H1 (cell line): ENCODE results near the gene ZBTB7A. TPM values are rescaled to one million over a fixed set of nuclear protein-coding genes. Genes with fewer than 3 reads are reported as not detected.

Experiments
- CTCF ChIA-PET: fragments of 300-600 bp; sonication (Branson Sonifier 250); formaldehyde crosslinking; loops from one replicate; lab custom pipeline; 2021; ENCODE audit not compliant: partially characterized antibody; lab: Charles Lee
- POLR2A ChIA-PET: fragments of 300-600 bp; sonication (Branson Sonifier 250); formaldehyde crosslinking; loops from one replicate; lab custom pipeline; 2021; ENCODE audit warnings: inconsistent platforms; ENCODE audit not compliant: partially characterized antibody; lab: Charles Lee
- DNase-seq, 2 experiments: peaks; one replicate each; pipeline versions ENCODE4 v3.0.0 to v3.0.0-alpha.2; 2010 to 2022; ENCODE audit warnings: low spot score in 2 of 2, low read depth in 1 of 2, mixed read lengths in 1 of 2
- FAIRE-seq: peaks from 2 replicates; lab custom pipeline; 2011; peaks lifted over from hg19 to GRCh38; lab: Jason Lieb, UNC
- H2AFZ ChIP-seq: 2 replicates; pipeline ENCODE4 v1.8.1; 2012; ENCODE audit warnings: low read length, inconsistent platforms
- H2AK5ac ChIP-seq: 2 replicates; pipeline ENCODE4 v1.6.1; 2013; ENCODE audit warnings: low read depth, low read length
- H2BK120ac ChIP-seq: replicated peaks from 2 replicates; pipeline ENCODE3; 2013; ENCODE audit warnings: low read depth, low read length, inconsistent platforms
- H2BK12ac ChIP-seq: 2 replicates; pipeline ENCODE4 v1.6.1; 2013; ENCODE audit warnings: low read depth, low read length
- H2BK15ac ChIP-seq: 2 replicates; pipeline ENCODE4 v1.6.1; 2013; ENCODE audit warnings: low read length
- H2BK20ac ChIP-seq: 2 replicates; pipeline ENCODE4 v1.6.1; 2013; ENCODE audit warnings: low read length
- H2BK5ac ChIP-seq: 2 replicates; pipeline ENCODE4 v1.6.1; 2013; ENCODE audit warnings: low read depth, low read length
- H3K14ac ChIP-seq: 2 replicates; pipeline ENCODE4 v1.6.1; 2013; ENCODE audit warnings: inconsistent platforms; ENCODE audit not compliant: insufficient read length
- H3K18ac ChIP-seq: 2 replicates; pipeline ENCODE4 v1.6.1; 2013; ENCODE audit warnings: low read length; ENCODE audit errors: extremely low read depth
- H3K23ac ChIP-seq: 2 replicates; pipeline ENCODE4 v1.6.1; 2013; ENCODE audit warnings: inconsistent platforms; ENCODE audit not compliant: insufficient read length
- H3K23me2 ChIP-seq: 2 replicates; pipeline ENCODE4 v1.6.1; 2013; ENCODE audit warnings: low read depth, low read length
- H3K27ac ChIP-seq: 2 replicates; pipeline ENCODE4 v1.6.1; 2011; ENCODE audit warnings: low read depth, low read length, inconsistent platforms
- H3K27me3 ChIP-seq, 4 experiments: replicated peaks in 1 of 4; 1 replicate in 1 of 4; 2 replicates in 3 of 4; pipeline versions ENCODE4 v1.6.1 to v1.8.1; 2011 to 2013; ENCODE audit warnings: low read length in 3 of 4, mild to moderate bottlenecking in 3 of 4, inconsistent platforms in 2 of 4, mixed read lengths in 2 of 4, moderate library complexity in 1 of 4; ENCODE audit not compliant: control insufficient read depth in 3 of 4, insufficient read depth in 3 of 4; ENCODE audit errors: extremely low read depth in 1 of 4
- H3K36me3 ChIP-seq, 4 experiments: 2 replicates each; pipeline versions ENCODE4 v1.6.1 to v1.8.1; 2011 to 2013; ENCODE audit warnings: mild to moderate bottlenecking in 4 of 4, low read length in 3 of 4, moderate library complexity in 2 of 4, control low read depth in 1 of 4, inconsistent platforms in 1 of 4; ENCODE audit not compliant: insufficient read depth in 4 of 4, control insufficient read depth in 2 of 4
- H3K4ac ChIP-seq: replicated peaks from 2 replicates; pipeline ENCODE3; 2013; ENCODE audit warnings: low read length, low read depth, mixed read lengths, inconsistent platforms; ENCODE audit not compliant: insufficient read length
- H3K4me1 ChIP-seq, 4 experiments: replicated peaks in 1 of 4; 1 replicate in 1 of 4; 2 replicates in 3 of 4; pipeline versions ENCODE4 v1.6.1 to v1.8.1; 2011 to 2013; ENCODE audit warnings: low read length in 3 of 4, inconsistent platforms in 2 of 4, mixed read lengths in 1 of 4; ENCODE audit not compliant: insufficient read depth in 4 of 4, control insufficient read depth in 3 of 4
- H3K4me2 ChIP-seq, 2 experiments: 2 replicates each; pipeline versions ENCODE4 v1.6.1 to v1.8.1; 2011 to 2013; ENCODE audit warnings: low read depth in 2 of 2, low read length in 2 of 2, control low read depth in 1 of 2, inconsistent platforms in 1 of 2, mild to moderate bottlenecking in 1 of 2; ENCODE audit not compliant: insufficient read depth in 1 of 2
- H3K4me3 ChIP-seq, 4 experiments: fragments of 200-600, 300-600 bp in 1 of 4; sonication (generic), shearing (Covaris generic), sonication (Bioruptor Twin) in 1 of 4; 2 replicates each; pipeline versions ENCODE4 v1.5.1 to v1.8.1; 2011 to 2016; ENCODE audit warnings: low read length in 4 of 4, low read depth in 3 of 4, control low read depth in 2 of 4, inconsistent platforms in 2 of 4, mild to moderate bottlenecking in 2 of 4, mixed read lengths in 1 of 4, moderate library complexity in 1 of 4; ENCODE audit not compliant: insufficient read depth in 2 of 4; ENCODE audit errors: extremely low read depth in 1 of 4
- H3K56ac ChIP-seq: replicated peaks from 2 replicates; pipeline ENCODE3; 2013; ENCODE audit warnings: low read depth, mild to moderate bottlenecking, mixed read lengths, low read length, inconsistent platforms; ENCODE audit not compliant: insufficient read length
- H3K79me1 ChIP-seq: 2 replicates; pipeline ENCODE4 v1.6.1; 2013; ENCODE audit warnings: low read depth, low read length, control low read depth
- H3K79me2 ChIP-seq, 2 experiments: 2 replicates each; pipeline versions ENCODE4 v1.6.1 to v1.8.1; 2012 to 2013; ENCODE audit warnings: low read length in 2 of 2, mild to moderate bottlenecking in 2 of 2, inconsistent platforms in 1 of 2; ENCODE audit not compliant: insufficient read depth in 2 of 2, control insufficient read depth in 1 of 2
- H3K9ac ChIP-seq, 4 experiments: replicated peaks in 1 of 4; 1 replicate in 1 of 4; 2 replicates in 3 of 4; pipeline versions ENCODE4 v1.6.1 to v1.8.1; 2011 to 2013; ENCODE audit warnings: low read depth in 3 of 4, low read length in 3 of 4, control low read depth in 2 of 4, mild to moderate bottlenecking in 2 of 4, moderate library complexity in 2 of 4, inconsistent platforms in 1 of 4; ENCODE audit errors: extremely low read depth in 1 of 4
- H3K9me3 ChIP-seq, 2 experiments: 2 replicates each; pipeline versions ENCODE4 v1.6.1 to v1.8.1; 2012 to 2013; ENCODE audit warnings: mild to moderate bottlenecking in 2 of 2, moderate library complexity in 2 of 2, control low read depth in 1 of 2, inconsistent platforms in 1 of 2, low read depth in 1 of 2, low read length in 1 of 2, mixed read lengths in 1 of 2; ENCODE audit not compliant: insufficient read depth in 2 of 2
- H4K20me1 ChIP-seq, 2 experiments: replicated peaks in 1 of 2; 2 replicates each; pipeline versions ENCODE3 to v1.8.1; 2011 to 2013; ENCODE audit warnings: inconsistent platforms in 2 of 2, low read length in 2 of 2, mild to moderate bottlenecking in 1 of 2; ENCODE audit not compliant: insufficient read depth in 2 of 2, control insufficient read depth in 1 of 2
- H4K5ac ChIP-seq: 2 replicates; pipeline ENCODE4 v1.6.1; 2013; ENCODE audit warnings: low read length, low read depth, mixed read lengths, inconsistent platforms; ENCODE audit not compliant: insufficient read length
- H4K8ac ChIP-seq: 2 replicates; pipeline ENCODE4 v1.8.0; 2013; ENCODE audit warnings: mild to moderate bottlenecking, moderate library complexity, low read length, inconsistent platforms; ENCODE audit not compliant: insufficient read depth; ENCODE audit errors: extremely low read depth
- H4K91ac ChIP-seq: replicated peaks from 2 replicates; pipeline ENCODE3; 2013; ENCODE audit warnings: low read length, mixed read lengths, inconsistent platforms; ENCODE audit not compliant: insufficient read length
- SIN3A ChIP-seq, 2 experiments: IDR thresholded peaks in 1 of 2; conservative IDR thresholded peaks in 1 of 2; 2 replicates each; pipeline ENCODE4 v1.6.1; 2011 to 2012; ENCODE audit warnings: low read length in 2 of 2, improper control_type of control experiment in 1 of 2, low read depth in 1 of 2, mild to moderate bottlenecking in 1 of 2
- ZNF274 ChIP-seq: IDR thresholded peaks from 2 replicates; pipeline ENCODE4 v1.7.0; 2012; ENCODE audit warnings: low read length, borderline replicate concordance; ENCODE audit errors: extremely low read depth
- WGBS, 2 experiments: shearing (Covaris generic) in 1 of 2; methylation state at CpG; one replicate each; pipeline versions ENCODE4 v1.1.6 to v1.1.7; 2013 to 2015; ENCODE audit warnings: low lambda C conversion rate in 2 of 2, mixed read lengths in 2 of 2, inconsistent platforms in 1 of 2, low coverage in 1 of 2, missing lambda C conversion rate in 1 of 2; ENCODE audit not compliant: insufficient replicate concordance in 2 of 2, insufficient coverage in 1 of 2, insufficient read length in 1 of 2; ENCODE audit errors: extremely low coverage in 1 of 2, missing lambda C conversion rate in 1 of 2; 5-methylcytosine and 5-hydroxymethylcytosine counted together
- polyA plus RNA-seq, 7 experiments: library from polyadenylated mRNA; depleted of rRNA in 3 of 7; stranded (reverse) in 5 of 7; unstranded in 2 of 7; fragments of >200 nt in 5 of 7; fragments of 200-250 nt in 2 of 7; gene quantifications; 1 replicate in 5 of 7; 2 replicates in 1 of 7; 4 replicates in 1 of 7; pipeline versions ENCODE4 v1.2.1 to v1.2.3, GENCODE V29; 2011 to 2013; ENCODE audit warnings: missing spikeins in 2 of 7, mixed read lengths in 2 of 7
- total RNA-seq: library from RNA; stranded (reverse); fragmentation: NEBNext Ultra II Directional; extraction: Animal tissue kit (Norgen Biotek cat#: 25700); gene quantifications from 2 replicates; pipeline ENCODE4 v1.2.1, GENCODE V29; 2021

ZBTB7A gene
- total and polyA plus RNA-seq, 2 of the 8 experiments (the other 6 are each of a cell fraction or from before 2014, with no cell fraction given) = 5.6 to 17.8 TPM

DNA sequence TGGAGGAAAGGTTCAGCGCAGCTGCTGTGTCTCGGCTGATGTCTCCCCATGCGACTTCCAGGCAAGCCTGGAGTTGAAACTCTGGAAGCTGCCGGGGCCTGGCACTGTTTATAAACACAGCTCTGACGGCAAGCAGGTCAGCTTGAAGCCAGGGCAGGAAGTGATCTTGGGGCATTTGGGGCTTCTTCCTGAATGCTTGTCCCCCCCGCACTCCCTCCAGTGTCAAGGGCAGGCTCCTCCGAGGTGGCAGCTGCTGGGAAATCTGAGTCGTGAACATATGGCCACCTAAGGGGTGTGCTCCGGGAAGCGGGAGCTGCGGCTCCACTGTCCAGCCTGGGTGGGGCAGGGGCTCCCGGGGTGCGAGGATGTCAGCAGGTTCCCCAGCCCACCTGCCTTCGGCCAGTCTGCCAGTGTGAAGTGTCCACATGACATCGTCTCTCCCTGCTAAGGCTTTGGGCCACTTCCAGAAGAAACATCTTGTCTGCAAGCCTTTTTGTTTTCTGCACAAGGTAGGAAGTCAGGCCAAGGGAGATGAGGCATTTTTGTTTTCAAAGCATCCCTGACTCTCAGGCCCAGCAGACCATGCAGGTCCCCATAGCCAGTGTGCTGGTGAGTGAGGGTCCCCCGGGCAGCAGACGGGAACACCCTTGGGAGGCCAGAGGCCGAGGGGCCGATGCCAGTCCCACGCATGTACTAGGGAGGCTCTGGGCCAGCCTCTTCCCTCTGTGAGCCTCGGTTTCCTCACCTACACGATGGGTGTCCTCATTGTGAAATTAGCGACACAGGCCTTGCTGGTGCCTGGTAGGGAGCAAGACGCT, 56.5 kb downstream of the ZBTB7A start:
- no peak overlapping the region for H2AK5ac ChIP-seq
- H4K8ac ChIP-seq = no peak overlapping the region
- no peak overlapping the region for H3K27ac ChIP-seq
- H3K18ac ChIP-seq = no peak overlapping the region
- CTCF ChIA-PET = interaction anchor here (0.8 kb wide), 1 partner anchor 81 kb away, joined by 3 read pairs; no protein-coding TSS in a partner anchor
- H3K23ac ChIP-seq = no peak overlapping the region
- H3K9ac ChIP-seq = no peak overlapping the region
- H4K91ac ChIP-seq = no peak overlapping the region
- H3K79me2 ChIP-seq = peaks cover 13 to 53% of the 10 kb centered on the region in 2 experiments
- no peak overlapping the region for H2BK12ac ChIP-seq
- no peak overlapping the region for H2AFZ ChIP-seq
- no peak overlapping the region for H4K5ac ChIP-seq
- H3K14ac ChIP-seq = no peak overlapping the region
- 90% methylated on average over 21 of the region's 24 CpGs; no CpG with 5 or more reads in 1 of the 2 experiments for WGBS, 2 experiments
- H3K23me2 ChIP-seq = peaks cover 5% of the 10 kb centered on the region
- POLR2A ChIA-PET = interaction anchor here (1.0 to 7.2 kb wide), 3 partner anchors 28 to 52 kb away, joined by 5 to 125 read pairs (median 5); partner anchors contain the start of genes DAPK3 and EEF2
- no peak overlapping the region for H2BK120ac ChIP-seq
- TF ChIP-seq ZNF274 = no peak
- no peak for TF ChIP-seq SIN3A (conservative IDR thresholded peaks at IDR 0.05 in 1 of 2, IDR thresholded peaks at IDR 0.05 in 1 of 2; ENCODE audit: low read depth in 1 of 2, low read length in 2 of 2)
- H3K4ac ChIP-seq = no peak overlapping the region
- no peak overlapping the region for H2BK5ac ChIP-seq
- peak overlapping the region in 1 of 2 experiments; percentile 63; a peak in 1 of 4 replicates for H3K4me2 ChIP-seq
- no peak for DNase-seq
- H4K20me1 ChIP-seq = peaks cover 25 to 32% of the 10 kb centered on the region in 2 experiments
- H3K4me1 ChIP-seq = peaks cover 3 to 12% (median 5%) of the 10 kb centered on the region in 4 experiments
- H3K27me3 ChIP-seq = no peaks in the 10 kb centered on the region
- H3K4me3 ChIP-seq = no peak overlapping the region
- no peak overlapping the region for H2BK15ac ChIP-seq
- peaks cover 14% of the 10 kb centered on the region for H3K79me1 ChIP-seq
- no peak overlapping the region for H3K56ac ChIP-seq
- no peak overlapping the region for H2BK20ac ChIP-seq
- H3K9me3 ChIP-seq = no peaks in the 10 kb centered on the region
- H3K36me3 ChIP-seq = peaks cover 0 to 18% (median 7%) of the 10 kb centered on the region in 4 experiments; a peak in 5 of 8 replicates
- no peak for FAIRE-seq
